Muscle of back (tissue), 11 donors: ENCODE measurements around the gene NFKBIE. TPM values are rescaled to one million over a fixed set of nuclear protein-coding genes. Genes with fewer than 3 reads are reported as not detected.
"Not testable (repeated sequence)": the region's sequence is repeated elsewhere in the genome, so short reads cannot be mapped to it uniquely, and the experiment has no call there.

Experiments used
- DNase-seq, 3 donors: peaks; one replicate each; pipeline versions ENCODE4 v3.0.0 to v3.0.0-alpha.2; 2013
- polyA plus RNA-seq, 10 donors: library from polyadenylated mRNA; unstranded; fragments of 120-200 nt; gene quantifications; one replicate each; pipeline ENCODE4 v1.2.1, GENCODE V29; 2013; ENCODE audit not compliant: insufficient read length in 10 of 10

NFKBIE gene
- polyA plus RNA-seq, 10 donors = 4.0 to 6.5 (median 4.9) TPM

DNA sequence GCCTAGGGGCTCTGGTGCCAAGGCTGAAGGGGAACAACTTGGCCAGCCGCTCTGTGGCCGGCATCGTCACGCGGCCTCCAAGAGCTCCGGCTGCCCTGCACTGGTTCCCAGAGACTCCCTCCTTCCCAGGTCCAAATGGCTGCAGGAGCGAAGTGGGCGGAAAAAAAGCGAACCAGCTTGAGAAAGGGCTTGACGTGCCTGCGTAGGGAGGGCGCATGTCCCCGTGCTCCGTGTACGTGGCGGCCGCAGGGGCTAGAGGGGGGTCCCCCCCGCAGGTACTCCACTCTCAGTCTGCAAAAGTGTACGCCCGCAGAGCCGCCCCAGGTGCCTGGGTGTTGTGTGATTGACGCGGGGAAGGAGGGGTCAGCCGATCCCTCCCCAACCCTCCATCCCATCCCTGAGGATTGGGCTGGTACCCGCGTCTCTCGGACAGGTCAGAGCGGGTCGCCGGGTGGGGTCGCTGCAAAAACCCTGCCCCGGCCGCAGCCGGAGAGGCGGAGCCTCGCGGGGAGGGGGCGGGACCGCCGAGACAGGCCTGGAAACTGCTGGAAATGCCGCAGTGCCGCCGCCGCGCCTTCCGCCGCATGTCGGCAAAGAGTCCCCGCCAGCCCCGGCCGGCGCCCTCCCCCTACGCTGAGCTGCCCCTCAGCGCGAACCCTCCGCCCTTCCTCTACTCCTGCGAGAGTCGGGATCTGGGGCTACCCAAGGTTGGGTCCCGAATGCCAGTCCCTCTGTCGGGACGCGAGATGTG lies 19.3 kb downstream of the NFKBIE start:
- DNase-seq = peak; percentile 84 to 96 (median 91)

DNA sequence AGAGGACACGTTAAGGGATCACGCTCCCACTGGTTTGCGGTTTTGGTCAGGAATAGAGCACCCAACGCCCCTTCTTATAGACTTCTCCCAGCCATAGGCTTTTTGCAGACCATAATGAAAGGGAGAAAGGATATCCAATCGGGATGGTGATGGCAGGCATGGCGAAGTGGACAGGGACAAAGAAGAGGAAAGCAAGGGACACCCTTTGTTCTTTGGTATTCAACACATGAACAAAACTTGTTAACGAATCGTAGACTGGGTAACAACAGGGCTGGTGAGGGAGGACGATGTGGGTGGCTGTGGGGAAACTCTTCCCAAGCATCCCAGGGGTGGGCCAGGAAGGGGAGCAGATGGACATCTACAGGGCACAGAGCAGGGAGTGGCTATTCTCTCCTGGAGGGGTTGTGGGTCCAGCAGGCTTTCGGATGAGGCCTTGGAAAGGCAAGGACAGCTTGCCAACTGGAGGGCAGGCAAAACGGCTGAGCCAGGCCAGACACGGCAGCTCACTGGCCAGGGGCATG lies 19.9 kb downstream of the NFKBIE start:
- no peak for DNase-seq

DNA sequence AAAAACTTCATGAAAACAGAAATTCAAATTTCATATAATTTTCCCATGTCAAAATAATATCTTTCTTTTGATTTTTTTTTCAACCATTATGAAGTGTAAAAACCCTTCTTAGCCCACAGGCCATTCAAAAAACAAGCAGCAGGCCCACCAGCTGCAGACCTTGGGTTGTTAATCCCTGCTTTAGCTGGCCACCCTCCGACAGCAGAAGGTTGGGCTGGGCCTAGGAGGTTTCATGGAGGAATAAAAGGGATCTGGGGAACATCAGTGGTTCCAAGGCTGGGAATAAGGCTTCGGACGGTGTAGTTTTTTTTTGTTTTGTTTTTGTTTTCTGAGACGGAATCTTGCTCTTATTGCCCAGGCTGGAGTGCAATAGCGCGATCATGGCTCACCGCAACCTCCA lies 22.0 kb downstream of the NFKBIE start:
- DNase-seq = no peak

DNA sequence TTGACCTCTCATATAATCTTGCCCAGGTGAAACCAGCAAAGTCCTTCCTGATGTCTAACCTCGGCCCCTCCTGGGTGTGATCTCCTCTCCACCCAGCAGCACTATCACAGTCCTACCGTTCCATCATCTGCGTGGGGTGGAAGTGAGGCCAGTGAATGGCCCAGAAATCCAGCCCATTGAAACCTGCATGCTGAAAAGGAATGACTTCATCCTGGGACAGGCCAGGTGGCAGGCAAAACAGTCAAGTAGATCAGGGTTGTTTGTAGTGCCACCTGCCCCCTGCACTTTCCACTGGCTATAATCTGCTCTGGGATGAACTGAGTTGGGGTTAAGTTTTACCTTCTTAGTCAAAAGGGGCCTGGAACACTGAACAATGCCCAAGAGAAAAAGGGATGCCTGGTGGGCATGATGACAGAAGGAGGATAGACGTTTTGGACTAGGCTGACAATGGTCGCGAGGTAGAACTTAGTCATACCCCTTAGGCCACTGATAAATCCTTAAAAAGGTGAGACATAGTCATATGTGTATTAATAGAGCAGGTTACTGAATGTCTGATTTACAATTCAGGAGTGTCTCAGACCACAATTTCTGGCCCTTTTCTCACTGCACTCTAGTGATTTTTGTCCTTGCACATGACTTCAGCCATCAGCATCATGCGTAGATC lies 26.5 kb downstream of the NFKBIE start:
- no peak for DNase-seq

DNA sequence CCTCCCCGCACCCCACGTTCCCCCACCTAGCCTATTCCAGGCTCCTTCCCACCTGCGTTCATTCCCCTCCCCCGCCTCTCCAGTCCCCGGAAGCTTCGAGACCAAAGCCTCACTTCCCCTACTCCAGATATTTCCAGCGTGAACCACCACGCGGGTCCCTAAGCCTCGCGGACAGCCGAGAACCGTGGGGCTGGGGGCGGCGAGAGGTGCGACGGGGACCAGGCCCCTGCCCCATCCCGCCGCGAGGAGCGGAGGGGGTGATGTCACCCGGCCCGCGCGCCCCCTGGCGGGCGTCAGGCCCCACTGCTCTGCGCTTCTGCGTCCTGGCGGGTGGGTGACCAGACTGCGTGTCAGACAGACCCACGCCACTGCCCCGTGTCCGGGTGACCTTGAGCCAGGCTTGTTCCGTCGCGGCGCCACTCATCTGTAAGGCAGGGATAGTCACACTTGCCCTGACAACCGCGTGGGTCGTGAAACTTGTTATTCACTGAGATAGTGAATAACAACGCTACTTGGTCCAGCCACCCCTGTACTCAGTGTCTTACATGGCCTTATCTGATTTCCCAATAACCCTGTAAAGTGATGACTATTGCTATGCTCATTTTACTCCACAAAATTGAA lies 27.4 kb downstream of the NFKBIE start:
- peak; percentile 66 to 92 (median 87) for DNase-seq

- peak; percentile 81 to 92 (median 89) for DNase-seq
Observed at GRCh38 chr6:44237021-44237812, 28.1 kb downstream of the NFKBIE start.

- DNase-seq = no peak
Observed at GRCh38 chr6:44235891-44236516, 29.3 kb downstream of the NFKBIE start.

- DNase-seq = no peak
Observed at GRCh38 chr6:44235269-44235668, 30.1 kb downstream of the NFKBIE start.

DNA sequence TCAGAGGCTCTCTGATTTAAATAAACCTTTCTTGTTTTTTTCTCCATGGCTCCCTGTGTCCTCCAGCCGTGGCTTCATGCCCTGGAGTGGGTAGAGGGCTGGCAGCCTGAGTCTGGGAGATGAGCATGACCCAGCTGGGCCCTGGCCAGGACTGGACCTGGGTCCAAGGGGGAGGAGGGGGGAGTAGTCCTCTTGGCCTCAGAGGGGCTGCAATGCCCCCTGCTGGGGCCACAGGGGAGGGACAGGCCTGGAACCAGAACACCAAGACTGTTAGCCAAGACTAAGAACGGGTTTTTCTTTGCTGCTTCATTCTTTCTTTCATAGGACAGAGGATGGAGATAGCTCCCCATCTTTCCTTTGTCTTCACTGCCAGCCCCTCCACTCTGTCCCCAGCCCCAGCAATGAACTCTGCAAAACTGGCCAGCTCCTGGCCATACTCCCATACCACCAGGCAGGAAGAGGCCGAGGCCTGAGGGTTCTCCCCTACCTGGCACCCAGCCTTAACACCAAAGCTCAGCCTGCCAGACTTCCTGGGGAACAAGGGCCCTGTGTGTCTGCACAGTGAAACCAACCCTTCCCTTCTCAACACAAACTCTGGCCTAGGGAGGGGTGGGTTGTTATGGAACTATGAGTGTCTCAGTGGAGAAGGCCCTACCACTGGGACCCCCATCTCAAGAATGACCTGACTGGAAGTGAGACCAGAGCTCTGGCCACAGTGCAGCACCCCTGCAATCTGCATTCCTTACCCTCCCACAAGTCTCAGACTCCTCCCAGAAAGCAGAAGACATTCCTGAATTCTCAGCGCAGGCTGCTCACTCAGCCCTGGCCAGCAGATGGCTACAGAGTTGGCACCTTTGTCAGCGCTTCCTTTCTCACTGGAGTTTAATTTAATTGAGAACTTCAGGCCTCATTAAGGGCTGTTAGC lies 31.0 kb downstream of the NFKBIE start:
- peak; percentile 59 to 81 (median 72) for DNase-seq

GRCh38 chr6:44233567-44234100 lies 31.7 kb downstream of the NFKBIE start:
- no peak for DNase-seq

- no peak for DNase-seq
Observed at GRCh38 chr6:44232676-44233566, 32.4 kb downstream of the NFKBIE start.

- not testable (repeated sequence) for DNase-seq
Observed at GRCh38 chr6:44231426-44231825, 33.9 kb downstream of the NFKBIE start.

GRCh38 chr6:44230034-44230675 lies 35.2 kb downstream of the NFKBIE start:
- DNase-seq = no peak

- DNase-seq = no peak
Observed at GRCh38 chr6:44229376-44230033, 35.8 kb downstream of the NFKBIE start.

DNA sequence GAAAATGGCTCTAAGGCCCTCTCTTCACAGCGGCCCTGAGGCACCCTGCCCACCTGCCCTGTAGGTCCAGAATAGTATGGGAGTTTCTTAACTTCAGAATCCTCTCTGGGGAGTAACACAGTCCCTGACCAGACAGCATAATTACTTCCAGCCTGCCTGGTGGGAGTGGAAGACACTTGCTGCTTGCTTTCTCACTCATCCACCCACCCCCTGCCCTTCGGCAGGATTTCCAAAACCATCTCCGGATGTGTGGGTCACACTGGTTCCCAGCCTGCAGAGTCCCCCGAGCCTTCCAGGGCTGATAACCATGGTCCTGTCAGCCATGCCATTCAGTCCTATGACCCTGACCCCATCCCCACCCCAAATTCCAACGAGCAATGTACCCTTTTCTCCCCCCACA lies 36.5 kb downstream of the NFKBIE start:
- DNase-seq = no peak

- DNase-seq = no peak
Observed at GRCh38 chr6:44228433-44228832, 36.9 kb downstream of the NFKBIE start.

DNA sequence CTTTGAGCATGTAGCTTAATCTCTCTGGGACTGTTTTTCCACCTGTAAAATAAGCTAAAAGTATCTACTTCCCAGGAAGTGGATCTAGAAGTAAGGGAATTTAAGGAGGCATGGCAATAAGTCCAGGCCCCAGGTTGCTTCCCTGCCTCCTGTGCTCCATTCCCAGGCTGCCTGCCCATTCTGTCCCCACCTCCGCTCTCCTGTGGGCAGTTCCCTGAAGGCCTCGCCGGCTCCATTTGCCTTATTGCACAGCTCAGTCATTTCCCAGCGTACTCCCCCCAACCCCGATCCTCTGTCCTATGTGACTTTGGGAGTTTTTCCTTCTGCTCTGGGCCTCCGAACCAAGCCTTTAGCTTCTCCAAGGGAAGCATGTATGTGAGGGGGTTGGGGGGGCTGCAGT lies 37.3 kb downstream of the NFKBIE start:
- no peak for DNase-seq
